Measurements from ENCODE around the gene MAP3K14.

GRCh38 chr17:45222996-45223538 is 93.8 kb downstream of the MAP3K14 start:
- TF ChIP-seq, protein P1, sequence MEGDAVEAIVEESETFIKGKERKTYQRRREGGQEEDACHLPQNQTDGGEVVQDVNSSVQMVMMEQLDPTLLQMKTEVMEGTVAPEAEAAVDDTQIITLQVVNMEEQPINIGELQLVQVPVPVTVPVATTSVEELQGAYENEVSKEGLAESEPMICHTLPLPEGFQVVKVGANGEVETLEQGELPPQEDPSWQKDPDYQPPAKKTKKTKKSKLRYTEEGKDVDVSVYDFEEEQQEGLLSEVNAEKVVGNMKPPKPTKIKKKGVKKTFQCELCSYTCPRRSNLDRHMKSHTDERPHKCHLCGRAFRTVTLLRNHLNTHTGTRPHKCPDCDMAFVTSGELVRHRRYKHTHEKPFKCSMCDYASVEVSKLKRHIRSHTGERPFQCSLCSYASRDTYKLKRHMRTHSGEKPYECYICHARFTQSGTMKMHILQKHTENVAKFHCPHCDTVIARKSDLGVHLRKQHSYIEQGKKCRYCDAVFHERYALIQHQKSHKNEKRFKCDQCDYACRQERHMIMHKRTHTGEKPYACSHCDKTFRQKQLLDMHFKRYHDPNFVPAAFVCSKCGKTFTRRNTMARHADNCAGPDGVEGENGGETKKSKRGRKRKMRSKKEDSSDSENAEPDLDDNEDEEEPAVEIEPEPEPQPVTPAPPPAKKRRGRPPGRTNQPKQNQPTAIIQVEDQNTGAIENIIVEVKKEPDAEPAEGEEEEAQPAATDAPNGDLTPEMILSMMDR (conservative IDR thresholded peaks at IDR 0.05; ENCODE audit: low read depth, low read length) = no peak
- no peak for TF ChIP-seq EZH2 (IDR thresholded peaks at IDR 0.05; ENCODE audit: borderline replicate concordance, low read depth, low read length, poor library complexity, severe bottlenecking)

All from A673 (cell line).